T47D (cell line): ENCODE data around the gene LDLRAD2.

Experiments
- DNase-seq, 2 experiments: peaks; one replicate each; pipeline versions ENCODE4 v3.0.0 to v3.0.0-alpha.2; 2011 to 2012; ENCODE audit warnings: low read depth in 1 of 2, low spot score in 1 of 2
- JUND ChIP-seq: IDR thresholded peaks from 2 replicates; pipeline ENCODE4 v1.6.1; 2012; ENCODE audit warnings: low read depth
- in situ Hi-C: cut with HindIII; loops from 2 replicates; pipeline ENCODE4 v1.10.0; 2016; ENCODE audit warnings: low sequenced_read_pairs, low pct_unique_long_range_greater_than_20kb

Gene LDLRAD2

GRCh38 chr1:21833392-21833976, 21.4 kb downstream of the LDLRAD2 start:
- TF ChIP-seq JUND = no peak
- in situ Hi-C loops = no loop called here
- no peak for DNase-seq

GRCh38 chr1:21834094-21834493, 22.0 kb downstream of the LDLRAD2 start:
- no peak for DNase-seq
- TF ChIP-seq JUND = no peak
- in situ Hi-C loops = no loop called here

GRCh38 chr1:21834666-21835065, 22.6 kb downstream of the LDLRAD2 start:
- DNase-seq = no peak
- no peak for TF ChIP-seq JUND
- in situ Hi-C loops = no loop called here

GRCh38 chr1:21836010-21836409, 23.9 kb downstream of the LDLRAD2 start:
- TF ChIP-seq JUND = no peak
- DNase-seq = no peak
- in situ Hi-C loops = no loop called here

- DNase-seq = no peak
- in situ Hi-C loops = no loop called here
- no peak for TF ChIP-seq JUND
Observed at GRCh38 chr1:21836729-21837128, 24.7 kb downstream of the LDLRAD2 start.

GRCh38 chr1:21837476-21837875, 25.4 kb downstream of the LDLRAD2 start:
- TF ChIP-seq JUND = no peak
- no peak for DNase-seq
- in situ Hi-C loops = no loop called here

GRCh38 chr1:21838359-21839157, 26.5 kb downstream of the LDLRAD2 start:
- in situ Hi-C loops = no loop called here
- no peak for TF ChIP-seq JUND
- DNase-seq = no peak

GRCh38 chr1:21839337-21840037, 27.4 kb downstream of the LDLRAD2 start:
- no peak for TF ChIP-seq JUND
- DNase-seq = no peak
- in situ Hi-C loops = no loop called here

GRCh38 chr1:21840981-21841380, 28.9 kb downstream of the LDLRAD2 start:
- no peak for DNase-seq
- in situ Hi-C loops = no loop called here
- TF ChIP-seq JUND = no peak

GRCh38 chr1:21841852-21842466, 29.9 kb downstream of the LDLRAD2 start:
- no peak for DNase-seq
- TF ChIP-seq JUND = no peak
- in situ Hi-C loops = no loop called here

GRCh38 chr1:21842606-21843162, 30.6 kb downstream of the LDLRAD2 start:
- TF ChIP-seq JUND = no peak
- in situ Hi-C loops = no loop called here
- no peak for DNase-seq

GRCh38 chr1:21843208-21843607, 31.1 kb downstream of the LDLRAD2 start:
- in situ Hi-C loops = no loop called here
- no peak for DNase-seq
- TF ChIP-seq JUND = no peak
